K562 (cell line): ENCODE results near the gene KIF9. TPM values are rescaled to one million over a fixed set of nuclear protein-coding genes. Genes with fewer than 3 reads are reported as not detected.

Source experiments
- CBX5 ChIP-seq: IDR thresholded peaks from 2 replicates; pipeline ENCODE4 v1.6.1; 2014; ENCODE audit warnings: low read depth, borderline replicate concordance
- DLX4 ChIP-seq: fragments of 250-450 bp; sonication (Bioruptor Pico); IDR thresholded peaks from 2 replicates; pipeline ENCODE4 v1.6.1; 2021; ENCODE audit warnings: mild to moderate bottlenecking
- EP400 ChIP-seq: fragments of 450-650 bp; IDR thresholded peaks from 2 replicates; pipeline ENCODE4 v1.6.1; 2017; ENCODE audit warnings: antibody characterized with exemption, mild to moderate bottlenecking, moderate library complexity
- HNRNPUL1 ChIP-seq: fragments of 200-400 bp; formaldehyde crosslinking; IDR thresholded peaks from 2 replicates; pipeline ENCODE4 v1.6.1; 2017; ENCODE audit warnings: low read length
- IFI16 ChIP-seq: fragments of 250-450 bp; sonication (Bioruptor Pico); IDR thresholded peaks from 2 replicates; pipeline ENCODE4 v2.1.2; 2022; ENCODE audit warnings: mild to moderate bottlenecking, inconsistent platforms
- MEF2A ChIP-seq: IDR thresholded peaks from 2 replicates; pipeline ENCODE4 v1.6.1; 2011; ENCODE audit warnings: low read depth, mild to moderate bottlenecking, low read length, moderate library complexity; ENCODE audit not compliant: control insufficient read depth
- OTX1 ChIP-seq: fragments of 450-650 bp; formaldehyde crosslinking; IDR thresholded peaks from 2 replicates; pipeline ENCODE4 v1.4.0; 2022; ENCODE audit warnings: mild to moderate bottlenecking
- PHTF2 ChIP-seq: fragments of 250-450 bp; sonication (Bioruptor Pico); IDR thresholded peaks from 2 replicates; pipeline ENCODE4 v1.5.0; 2021; ENCODE audit warnings: mild to moderate bottlenecking
- RUNX1 ChIP-seq: sonication (generic); IDR thresholded peaks from 2 replicates; pipeline ENCODE4 v1.6.1; 2016; ENCODE audit warnings: antibody characterized with exemption, low read depth
- SNRNP70 ChIP-seq: fragments of 200-400 bp; formaldehyde crosslinking; optimal IDR thresholded peaks from 2 replicates; pipeline ENCODE3; 2017; ENCODE audit warnings: low read depth, low read length
- TEAD4 ChIP-seq, 2 experiments: sonication (generic) in 1 of 2; formaldehyde crosslinking in 1 of 2; IDR thresholded peaks; 2 replicates each; pipeline versions ENCODE4 v1.6.1 to v1.8.0; 2012 to 2022; ENCODE audit warnings: borderline replicate concordance in 1 of 2, inconsistent platforms in 1 of 2, low read length in 1 of 2, mild to moderate bottlenecking in 1 of 2, missing genetic modification reagents in 1 of 2
- USF2 ChIP-seq: sonication (generic); formaldehyde crosslinking; IDR thresholded peaks from 2 replicates; pipeline ENCODE4 v1.5.0; 2020; ENCODE audit warnings: missing genetic modification reagents
- ZBTB26 ChIP-seq: fragments of 450-650 bp; formaldehyde crosslinking; IDR thresholded peaks from 2 replicates; pipeline ENCODE4 v1.4.0; 2022; ENCODE audit warnings: missing genetic modification characterization
- ZNF384 ChIP-seq: IDR thresholded peaks from 2 replicates; pipeline ENCODE4 v1.6.1; 2012; ENCODE audit warnings: low read depth, low read length, improper control_type of control experiment
- ZNF707 ChIP-seq: fragments of 250-450 bp; sonication (Bioruptor Pico); conservative IDR thresholded peaks from 2 replicates; pipeline ENCODE4 v1.8.0; 2022; ENCODE audit warnings: inconsistent platforms, mild to moderate bottlenecking, moderate library complexity
- ZNF780A ChIP-seq: fragments of 250-450 bp; sonication (Bioruptor Pico); IDR thresholded peaks from 2 replicates; pipeline ENCODE4 v1.5.0; 2021; ENCODE audit warnings: mild to moderate bottlenecking
- polyA plus RNA-seq, 8 experiments: library from polyadenylated mRNA; depleted of rRNA in 4 of 8; stranded (reverse) in 5 of 8; unstranded in 3 of 8; fragments of >200 nt; fragmentation: Nextera tagmentation in 2 of 8; fragmentation: Illumina TruSeq in 1 of 8; extraction: Ambion mirVana in 2 of 8; extraction: Trizol in 1 of 8; gene quantifications; 2 replicates each; pipeline versions ENCODE4 v1.2.1 to v1.2.3, GENCODE V29; 2011 to 2014; ENCODE audit warnings: inconsistent platforms in 1 of 8, missing spikeins in 1 of 8
- total RNA-seq, 7 experiments: library from RNA; depleted of rRNA in 6 of 7; stranded (reverse); fragments of >200 nt in 6 of 7; fragmentation: Illumina TruSeq in 2 of 7; extraction: Trizol in 2 of 7; gene quantifications; 2 replicates each; pipeline versions ENCODE4 v1.2.1 to v1.2.3, GENCODE V29; 2011 to 2021; ENCODE audit warnings: low replicate concordance in 1 of 7
- TF ChIP-seq, protein P1 (sequence below): fragments of 450-650 bp; IDR thresholded peaks from one replicate; pipeline ENCODE4 v1.6.1; 2018; ENCODE audit warnings: mild to moderate bottlenecking, moderate library complexity; ENCODE audit not compliant: partially characterized antibody
- TF ChIP-seq, protein P2 (sequence below): fragments of 250-450 bp; sonication (Bioruptor Pico); IDR thresholded peaks from 2 replicates; pipeline ENCODE4 v1.8.0; 2022; ENCODE audit warnings: inconsistent platforms
- TF ChIP-seq, protein P3 (sequence below): fragments of 250-450 bp; sonication (Bioruptor Pico); IDR thresholded peaks from 2 replicates; pipeline ENCODE4 v1.5.1; 2021; ENCODE audit warnings: mild to moderate bottlenecking

The KIF9 gene
- total and polyA plus RNA-seq, 9 of the 15 experiments (the other 6 are each of a cell fraction or from before 2014, with no cell fraction given): 16.9 to 56.9 (median 25.0) TPM

- no peak for TF ChIP-seq USF2 (CRISPR knock-in tag)
- no peak for TF ChIP-seq TEAD4 (IDR thresholded peaks at IDR 0.05; ENCODE audit: low read length)
- TF ChIP-seq TEAD4 (CRISPR knock-in tag; IDR thresholded peaks at IDR 0.05; ENCODE audit: borderline replicate concordance): no peak
- TF ChIP-seq HNRNPUL1: no peak
- TF ChIP-seq EP400: no peak
- no peak for TF ChIP-seq ZNF707 (CRISPR knock-in tag)
- no peak for TF ChIP-seq PHTF2
- TF ChIP-seq, protein P1, sequence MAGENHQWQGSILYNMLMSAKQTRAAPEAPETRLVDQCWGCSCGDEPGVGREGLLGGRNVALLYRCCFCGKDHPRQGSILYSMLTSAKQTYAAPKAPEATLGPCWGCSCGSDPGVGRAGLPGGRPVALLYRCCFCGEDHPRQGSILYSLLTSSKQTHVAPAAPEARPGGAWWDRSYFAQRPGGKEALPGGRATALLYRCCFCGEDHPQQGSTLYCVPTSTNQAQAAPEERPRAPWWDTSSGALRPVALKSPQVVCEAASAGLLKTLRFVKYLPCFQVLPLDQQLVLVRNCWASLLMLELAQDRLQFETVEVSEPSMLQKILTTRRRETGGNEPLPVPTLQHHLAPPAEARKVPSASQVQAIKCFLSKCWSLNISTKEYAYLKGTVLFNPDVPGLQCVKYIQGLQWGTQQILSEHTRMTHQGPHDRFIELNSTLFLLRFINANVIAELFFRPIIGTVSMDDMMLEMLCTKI: no peak
- TF ChIP-seq SNRNP70: no peak
- TF ChIP-seq OTX1 (CRISPR knock-in tag): 0 out of 2 replicates have a peak, but pooled peaks have one; percentile 22
- TF ChIP-seq, protein P2, sequence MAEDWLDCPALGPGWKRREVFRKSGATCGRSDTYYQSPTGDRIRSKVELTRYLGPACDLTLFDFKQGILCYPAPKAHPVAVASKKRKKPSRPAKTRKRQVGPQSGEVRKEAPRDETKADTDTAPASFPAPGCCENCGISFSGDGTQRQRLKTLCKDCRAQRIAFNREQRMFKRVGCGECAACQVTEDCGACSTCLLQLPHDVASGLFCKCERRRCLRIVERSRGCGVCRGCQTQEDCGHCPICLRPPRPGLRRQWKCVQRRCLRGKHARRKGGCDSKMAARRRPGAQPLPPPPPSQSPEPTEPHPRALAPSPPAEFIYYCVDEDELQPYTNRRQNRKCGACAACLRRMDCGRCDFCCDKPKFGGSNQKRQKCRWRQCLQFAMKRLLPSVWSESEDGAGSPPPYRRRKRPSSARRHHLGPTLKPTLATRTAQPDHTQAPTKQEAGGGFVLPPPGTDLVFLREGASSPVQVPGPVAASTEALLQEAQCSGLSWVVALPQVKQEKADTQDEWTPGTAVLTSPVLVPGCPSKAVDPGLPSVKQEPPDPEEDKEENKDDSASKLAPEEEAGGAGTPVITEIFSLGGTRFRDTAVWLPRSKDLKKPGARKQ: no peak
- TF ChIP-seq ZBTB26: peak; percentile 78; the same call in 1 of the 2 replicates
- TF ChIP-seq, protein P3, sequence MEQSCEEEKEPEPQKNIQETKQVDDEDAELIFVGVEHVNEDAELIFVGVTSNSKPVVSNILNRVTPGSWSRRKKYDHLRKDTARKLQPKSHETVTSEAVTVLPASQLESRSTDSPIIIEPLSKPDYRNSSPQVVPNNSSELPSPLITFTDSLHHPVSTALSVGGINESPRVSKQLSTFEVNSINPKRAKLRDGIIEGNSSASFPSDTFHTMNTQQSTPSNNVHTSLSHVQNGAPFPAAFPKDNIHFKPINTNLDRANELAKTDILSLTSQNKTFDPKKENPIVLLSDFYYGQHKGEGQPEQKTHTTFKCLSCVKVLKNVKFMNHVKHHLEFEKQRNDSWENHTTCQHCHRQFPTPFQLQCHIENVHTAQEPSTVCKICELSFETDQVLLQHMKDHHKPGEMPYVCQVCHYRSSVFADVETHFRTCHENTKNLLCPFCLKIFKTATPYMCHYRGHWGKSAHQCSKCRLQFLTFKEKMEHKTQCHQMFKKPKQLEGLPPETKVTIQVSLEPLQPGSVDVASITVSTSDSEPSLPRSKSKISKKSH (CRISPR knock-in tag): no peak
- TF ChIP-seq MEF2A: no peak
- TF ChIP-seq RUNX1: no peak
- TF ChIP-seq ZNF780A (CRISPR knock-in tag): no peak
- no peak for TF ChIP-seq IFI16 (CRISPR knock-in tag)
- peak; percentile 84 for TF ChIP-seq ZNF384
- no peak for TF ChIP-seq CBX5
- no peak for TF ChIP-seq DLX4 (CRISPR knock-in tag)
- TF ChIP-seq, all 486 proteins: peak for 15
Measured at GRCh38 chr3:47299381-47300318, 17.1 kb upstream of the KIF9 start (continued).
